ENCODE measurements around the gene TRIP4. TPM values are rescaled to one million over a fixed set of nuclear protein-coding genes. Genes with fewer than 3 reads are reported as not detected.

Gene TRIP4
- total and polyA plus RNA-seq, 9 of the 15 experiments (the other 6 are each of a cell fraction or from before 2014, with no cell fraction given) = 7.6 to 23.3 (median 16.7) TPM

DNA sequence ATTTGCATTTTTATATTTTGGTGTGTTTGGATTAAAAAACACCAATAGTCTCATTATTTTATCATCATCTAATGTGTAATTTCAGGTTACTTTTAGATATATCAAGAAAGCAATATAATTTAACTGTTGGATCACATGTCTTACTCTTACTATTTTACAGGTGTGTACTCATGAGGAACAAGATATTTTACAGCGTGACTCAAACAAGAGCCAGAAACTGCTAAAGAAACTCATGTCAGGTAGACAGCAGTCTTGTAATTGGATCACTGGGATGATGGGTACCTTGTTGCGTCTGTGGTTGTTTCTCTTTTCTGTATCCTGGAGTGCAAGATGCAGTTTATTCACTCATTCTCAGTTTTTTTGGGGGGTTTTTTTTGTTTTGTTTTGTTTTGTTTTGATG, 12.9 kb downstream of the TRIP4 start:
- Histone ChIP-seq H3K9ac (ENCODE audit: insufficient read depth in 1 of 2, low read depth in 2 of 2, low read length in 2 of 2) (no peak overlapping the region), H3K9me1 (ENCODE audit: control insufficient read depth, insufficient read depth, low read length) (no peaks in the 10 kb centered on the region), H3K4me3 (no peak overlapping the region), H3K9me3 (replicated peaks; ENCODE audit: control insufficient read depth, insufficient read depth, low read depth, low read length) (no peaks in the 10 kb centered on the region), H3K36me3 (ENCODE audit: control insufficient read depth, insufficient read depth, low read length) (peaks cover 50% of the 10 kb centered on the region), H2AFZ (ENCODE audit: low read depth, low read length) (no peak overlapping the region), H3K4me2 (ENCODE audit: insufficient read depth, low read length) (no peak overlapping the region), H4K20me1 (replicated peaks; ENCODE audit: control insufficient read depth, insufficient read depth, low read length) (no peaks in the 10 kb centered on the region), H3K4me1 (replicated peaks in 1 of 2; ENCODE audit: control insufficient read depth in 2 of 2, insufficient read depth in 2 of 2, low read length in 2 of 2) (no peaks in the 10 kb centered on the region), H3K27me3 (ENCODE audit: control insufficient read depth in 2 of 2, insufficient read depth in 2 of 2, low read length in 2 of 2) (no peaks in the 10 kb centered on the region), H3K27ac (ENCODE audit: extremely low read depth, low read depth, low read length) (no peak overlapping the region), H3K79me2 (ENCODE audit: control insufficient read depth, insufficient read depth, low read length) (no peaks in the 10 kb centered on the region)
- intact Hi-C loops (cut with micrococcal nuclease) (no loop called here), in situ Hi-C loops (cut with MboI) (no loop called here)
- POLR2A ChIA-PET = no interaction called here
- CTCF ChIA-PET (ENCODE audit: low intra/inter-chr PET ratio) = no interaction called here
- TF ChIP-seq HNRNPK (IDR thresholded peaks at IDR 0.05; ENCODE audit: low read depth, low read length, poor library complexity, severe bottlenecking) = no peak
- no peak for TF ChIP-seq FOXJ3 (CRISPR knock-in tag; IDR thresholded peaks at IDR 0.05)
- TF ChIP-seq ZNF12 (CRISPR knock-in tag; IDR thresholded peaks at IDR 0.05) = no peak
- no peak for TF ChIP-seq SNIP1 (IDR thresholded peaks at IDR 0.05; ENCODE audit: low read depth)
- WGBS (ENCODE audit: insufficient coverage, low coverage, missing lambda C conversion rate) = 93% methylated on average over 2 of the region's 2 CpGs
- BruUV-seq (replicated peaks) = no TSS peak
- ATAC-seq = no peak
- DNase-seq (ENCODE audit: extremely low read depth in 1 of 4, low spot score in 3 of 4) = no peak
- FAIRE-seq = no peak

GRCh38 chr15:64412216-64412615, 24.6 kb downstream of the TRIP4 start:
- H3K36me3 ChIP-seq (ENCODE audit: control insufficient read depth, insufficient read depth, low read length) = peaks cover 52% of the 10 kb centered on the region
- H4K20me1 ChIP-seq (replicated peaks; ENCODE audit: control insufficient read depth, insufficient read depth, low read length) = no peaks in the 10 kb centered on the region
- in situ Hi-C loops (cut with MboI) (no loop called here), intact Hi-C loops (cut with micrococcal nuclease) (no loop called here)
- FAIRE-seq (no peak), DNase-seq (ENCODE audit: extremely low read depth in 1 of 4, low spot score in 3 of 4) (no peak), ATAC-seq (no peak)
- POLR2A ChIA-PET = no interaction called here
- H3K9me3 ChIP-seq (replicated peaks; ENCODE audit: control insufficient read depth, insufficient read depth, low read depth, low read length) = no peaks in the 10 kb centered on the region
- peaks cover 0 to 2% of the 10 kb centered on the region in 2 experiments; a peak in 1 of 5 replicates for H3K4me1 ChIP-seq (replicated peaks in 1 of 2; ENCODE audit: control insufficient read depth in 2 of 2, insufficient read depth in 2 of 2, low read length in 2 of 2)
- no peaks in the 10 kb centered on the region for H3K9me1 ChIP-seq (ENCODE audit: control insufficient read depth, insufficient read depth, low read length)
- H3K4me2 ChIP-seq (ENCODE audit: insufficient read depth, low read length) = no peak overlapping the region
- CTCF ChIA-PET (ENCODE audit: low intra/inter-chr PET ratio) = no interaction called here
- H3K4me3 ChIP-seq = no peak overlapping the region
- H3K9ac ChIP-seq (ENCODE audit: insufficient read depth in 1 of 2, low read depth in 2 of 2, low read length in 2 of 2) = no peak overlapping the region
- 79% methylated on average over 2 of the region's 2 CpGs for WGBS (ENCODE audit: insufficient coverage, low coverage, missing lambda C conversion rate)
- H3K27me3 ChIP-seq (ENCODE audit: control insufficient read depth in 2 of 2, insufficient read depth in 2 of 2, low read length in 2 of 2) = no peaks in the 10 kb centered on the region
- no peaks in the 10 kb centered on the region for H3K79me2 ChIP-seq (ENCODE audit: control insufficient read depth, insufficient read depth, low read length)
- no peak overlapping the region for H2AFZ ChIP-seq (ENCODE audit: low read depth, low read length)
- TF ChIP-seq RFX1 (IDR thresholded peaks at IDR 0.05) (no peak), ZNF695 (CRISPR knock-in tag; IDR thresholded peaks at IDR 0.05) (no peak), CEBPG (CRISPR knock-in tag; IDR thresholded peaks at IDR 0.05) (no peak), CEBPG (tag; conservative IDR thresholded peaks at IDR 0.05 in 1 of 2, IDR thresholded peaks at IDR 0.05 in 1 of 2) (no peak), TAL1 (IDR thresholded peaks at IDR 0.05) (no peak), ZNF384 (IDR thresholded peaks at IDR 0.05; ENCODE audit: low read depth, low read length) (no peak), SNRNP70 (optimal IDR thresholded peaks at IDR 0.05; ENCODE audit: low read depth, low read length) (no peak), FIP1L1 (IDR thresholded peaks at IDR 0.05; ENCODE audit: low read depth, low read length, poor library complexity, severe bottlenecking) (no peak), CTBP1 (IDR thresholded peaks at IDR 0.05; ENCODE audit: borderline replicate concordance) (no peak), SRSF3 (IDR thresholded peaks at IDR 0.05; ENCODE audit: insufficient read depth, low read length) (no peak)
- no TSS peak for BruUV-seq (replicated peaks)
- no peak overlapping the region for H3K27ac ChIP-seq (ENCODE audit: extremely low read depth, low read depth, low read length)

Data from K562 (cell line).